GM21360 (cell line): ENCODE results near the gene GALNT3.
A peak's percentile ranks its signal among the peaks of the same experiment; 100 is the strongest.

ENCODE experiments used
- ATAC-seq: cut with Tn5 transposase; IDR thresholded peaks from one replicate; pipeline ENCODE4 v1.9.1; 2021; ENCODE audit warnings: mild to moderate bottlenecking, moderate library complexity; ENCODE audit not compliant: unreplicated experiment

GALNT3 gene

DNA sequence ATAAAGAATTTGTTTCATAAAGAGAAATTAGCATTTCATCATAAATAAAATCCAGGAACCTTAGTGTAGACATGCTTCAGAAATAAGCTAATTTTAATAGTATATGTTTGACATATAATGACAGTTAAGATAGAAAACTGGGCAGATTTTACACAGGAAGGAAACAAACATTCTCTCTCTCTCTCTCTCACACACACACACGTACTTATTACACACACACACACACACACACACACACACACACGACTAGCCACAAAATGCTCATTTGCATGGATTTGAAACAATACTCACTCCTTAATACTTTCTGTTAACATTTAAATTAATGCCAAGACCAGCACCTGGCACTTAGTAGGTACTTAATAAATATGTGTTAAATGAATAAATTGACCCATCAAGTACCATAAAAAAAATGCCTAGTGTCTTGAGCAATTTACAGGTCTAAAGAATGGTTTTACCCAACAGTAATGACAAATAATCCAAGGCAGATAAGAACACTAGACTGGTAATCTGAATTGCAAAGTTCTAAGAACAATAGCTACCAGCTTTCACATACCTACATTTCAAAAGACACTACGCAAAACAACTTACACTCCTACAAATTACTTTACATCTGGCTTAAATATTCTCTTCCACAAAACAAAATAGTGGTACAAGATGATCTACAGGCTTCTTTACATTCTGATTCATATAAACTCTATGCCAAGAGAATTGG, 2.9 kb upstream of the GALNT3 start:
- ATAC-seq: no peak

DNA sequence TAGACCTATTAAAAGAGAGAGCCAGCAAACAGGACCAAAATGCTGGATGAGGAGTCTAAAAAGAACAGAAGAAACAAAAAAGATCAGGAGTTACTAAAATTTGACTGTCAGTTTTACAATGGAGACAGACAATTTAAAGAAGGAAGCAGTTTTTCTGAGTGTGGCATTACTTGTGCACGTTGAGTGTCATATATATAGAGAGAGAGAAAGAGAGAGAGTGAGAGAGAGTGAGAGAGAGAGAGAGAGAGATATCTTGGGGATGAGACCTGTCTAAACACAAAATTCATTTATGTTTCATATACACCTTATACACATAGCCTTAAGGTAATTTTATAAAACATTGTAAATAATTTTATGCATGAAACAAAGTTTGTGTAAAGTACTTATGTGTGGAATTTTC, 2.1 kb upstream of the GALNT3 start:
- no peak for ATAC-seq

DNA sequence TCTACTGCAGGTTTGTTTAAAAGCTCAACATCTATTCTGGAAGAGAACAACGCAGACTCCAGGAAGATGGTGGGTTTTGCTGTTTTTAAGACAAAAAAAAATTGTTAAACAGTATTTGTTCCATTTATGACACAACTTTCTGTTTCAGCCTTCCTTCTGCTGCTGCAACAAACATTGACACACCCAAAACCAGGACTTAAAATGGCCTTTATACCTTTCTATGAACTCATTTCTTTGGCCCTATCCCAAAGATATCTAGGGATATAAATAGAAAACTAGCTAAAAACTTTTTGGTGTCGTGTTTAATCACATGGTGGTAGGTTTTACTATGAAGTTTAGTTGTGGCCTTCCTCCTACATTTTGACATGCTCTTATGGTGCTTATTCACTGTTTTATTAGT, 964 bp upstream of the GALNT3 start:
- ATAC-seq: peak; percentile 12

DNA sequence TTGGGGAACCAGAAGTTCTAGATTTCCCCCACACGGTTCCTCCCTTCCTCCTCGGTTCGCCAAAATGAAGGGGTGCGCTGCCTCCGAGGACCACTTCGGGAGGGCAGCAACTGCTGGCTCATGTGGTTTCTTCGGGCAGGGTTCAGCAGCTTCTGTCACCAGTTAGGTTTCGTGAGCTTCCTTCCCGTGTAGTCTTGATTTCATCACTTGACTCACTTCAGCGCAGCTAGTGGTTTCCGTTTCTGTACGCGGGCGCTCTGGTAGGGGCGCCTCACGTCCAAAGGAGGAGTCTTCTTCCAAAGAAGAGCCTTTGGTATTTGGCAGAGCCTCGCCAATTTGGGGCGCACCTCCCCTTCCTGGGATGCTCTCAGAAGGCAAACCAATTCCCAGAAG, 485 bp upstream of the GALNT3 start:
- ATAC-seq: peak; percentile 98

DNA sequence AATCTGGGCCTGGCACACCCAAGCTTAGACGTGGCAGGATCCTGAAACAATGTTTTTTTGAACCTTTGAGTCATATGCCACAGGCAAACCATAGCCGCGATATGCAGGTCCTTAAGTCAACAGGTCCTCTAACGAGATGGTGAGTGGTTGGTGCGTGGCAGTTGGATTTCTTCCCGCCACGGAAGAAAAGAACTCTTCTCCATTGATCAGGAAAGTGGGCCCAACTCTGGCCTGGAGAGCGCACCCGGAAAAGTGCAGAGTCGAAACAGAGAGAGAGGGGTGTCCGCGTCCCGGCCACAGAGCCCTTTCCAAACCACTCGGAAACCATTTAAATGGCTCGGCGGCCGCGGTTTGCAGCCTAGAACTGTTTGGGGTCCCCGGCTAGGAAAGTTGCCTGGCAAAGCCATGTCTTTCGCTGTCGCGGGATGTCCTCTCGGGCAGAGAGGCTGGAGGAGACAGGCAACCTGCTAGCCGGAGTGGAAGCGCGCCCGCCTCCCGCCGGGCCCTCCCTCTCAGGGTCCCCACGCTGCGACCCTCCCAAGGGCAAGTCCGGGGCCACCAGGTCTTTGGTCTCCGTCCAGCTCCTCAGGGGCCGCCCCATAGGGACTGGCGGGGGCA, 777 bp downstream of the GALNT3 start:
- peak; percentile 1 for ATAC-seq

DNA sequence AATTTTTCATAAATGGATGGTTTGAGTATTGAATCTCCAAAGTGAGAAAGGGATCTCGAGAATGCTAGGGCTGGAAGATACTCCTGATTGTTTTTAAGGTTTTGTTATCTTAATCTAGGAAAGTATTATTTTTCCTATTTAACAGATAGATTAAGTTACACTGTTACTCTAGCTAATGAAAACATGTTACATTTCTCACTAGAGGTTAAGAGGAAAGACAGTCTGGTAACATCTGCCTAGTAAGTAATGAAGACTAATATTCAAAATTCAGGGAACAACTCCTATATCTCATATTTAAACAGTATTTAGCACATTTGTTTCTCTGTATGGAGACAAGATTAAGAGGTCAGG, 2.0 kb downstream of the GALNT3 start:
- no peak for ATAC-seq

DNA sequence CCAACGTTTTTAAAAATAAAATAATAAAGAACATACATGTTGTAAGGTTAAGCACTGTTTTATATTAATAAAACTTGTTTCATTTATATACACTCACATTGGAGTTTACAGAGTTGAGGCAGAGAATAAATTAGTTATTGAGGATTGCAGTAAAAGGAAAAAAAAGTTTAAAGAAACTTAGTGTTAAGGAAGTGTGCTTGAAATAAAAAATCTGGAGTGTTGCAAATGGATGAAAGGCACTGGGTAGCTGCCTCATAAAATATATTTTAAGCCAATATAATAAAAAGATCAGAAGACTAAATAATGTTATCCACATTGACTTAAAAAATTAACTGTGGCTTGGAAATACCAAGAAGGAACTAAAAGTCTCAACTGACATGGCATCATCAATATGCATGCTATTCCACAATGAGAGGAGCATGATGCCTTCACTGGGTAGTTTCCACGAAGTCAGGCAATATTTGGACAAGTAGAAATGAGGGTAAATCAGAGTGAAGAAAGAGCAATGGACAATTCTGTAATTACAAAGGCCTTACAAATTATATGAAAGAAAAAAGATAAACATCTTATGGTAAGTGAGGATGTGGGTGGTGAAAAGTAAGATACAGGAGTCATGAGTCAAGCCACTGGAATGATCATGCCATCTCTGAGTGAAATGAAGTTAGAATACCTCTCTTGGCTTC, 2.5 kb downstream of the GALNT3 start:
- no peak for ATAC-seq

DNA sequence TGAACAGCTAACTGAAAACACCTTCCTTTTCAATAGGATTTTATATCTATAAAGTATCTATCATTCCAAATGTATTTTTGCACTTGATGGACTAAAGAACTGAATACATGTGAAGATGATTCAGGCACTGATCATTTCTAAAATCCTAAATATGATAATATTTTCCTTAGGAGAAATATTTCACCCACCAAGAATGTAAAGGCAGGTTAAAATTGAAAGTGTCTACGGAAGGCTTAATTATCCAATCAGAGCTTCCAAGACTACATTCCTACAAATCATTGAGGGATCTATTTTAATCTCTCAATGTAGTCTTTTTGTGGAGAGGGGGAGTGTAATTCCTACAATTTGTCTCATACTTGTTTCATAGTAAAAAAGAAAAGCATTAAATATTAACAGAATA, 3.6 kb downstream of the GALNT3 start:
- no peak for ATAC-seq

DNA sequence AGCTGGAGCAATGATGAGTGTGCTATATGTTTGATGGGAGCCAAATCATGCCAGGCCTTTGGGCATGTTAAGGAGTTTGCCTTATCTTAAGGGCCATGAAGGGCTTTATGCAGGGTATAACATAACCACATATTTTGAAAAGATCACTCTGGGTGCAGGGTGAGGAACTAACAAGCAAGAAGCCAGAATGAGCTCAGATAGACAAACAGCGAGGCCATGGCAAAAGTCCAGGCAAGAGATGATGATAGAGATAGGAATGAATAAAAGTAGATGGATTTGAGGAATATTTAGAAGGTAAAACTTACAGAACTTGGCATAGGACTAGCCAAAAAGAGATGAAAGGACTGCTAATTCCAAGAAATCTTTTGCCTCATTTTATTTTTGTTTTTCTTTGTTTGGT, 6.7 kb downstream of the GALNT3 start:
- ATAC-seq: no peak

DNA sequence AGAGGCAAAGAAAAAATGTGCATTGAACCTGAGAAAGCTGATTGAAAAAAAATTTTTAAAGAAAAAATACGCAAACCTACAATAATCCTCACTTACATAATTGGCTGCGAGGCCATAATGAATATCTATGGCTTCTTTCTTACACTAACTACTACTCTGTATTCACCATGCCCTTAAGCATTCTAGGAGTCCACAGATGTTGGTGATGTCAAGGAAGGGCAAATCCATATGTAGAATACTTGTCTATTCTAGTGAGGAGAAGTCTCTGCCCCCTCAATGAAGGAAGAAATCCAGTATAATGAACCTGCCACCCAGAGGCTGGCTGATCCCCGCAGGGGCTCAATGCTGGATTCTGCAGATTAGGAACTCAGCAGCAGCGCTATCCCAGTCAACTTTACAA, 14.3 kb downstream of the GALNT3 start:
- no peak for ATAC-seq

DNA sequence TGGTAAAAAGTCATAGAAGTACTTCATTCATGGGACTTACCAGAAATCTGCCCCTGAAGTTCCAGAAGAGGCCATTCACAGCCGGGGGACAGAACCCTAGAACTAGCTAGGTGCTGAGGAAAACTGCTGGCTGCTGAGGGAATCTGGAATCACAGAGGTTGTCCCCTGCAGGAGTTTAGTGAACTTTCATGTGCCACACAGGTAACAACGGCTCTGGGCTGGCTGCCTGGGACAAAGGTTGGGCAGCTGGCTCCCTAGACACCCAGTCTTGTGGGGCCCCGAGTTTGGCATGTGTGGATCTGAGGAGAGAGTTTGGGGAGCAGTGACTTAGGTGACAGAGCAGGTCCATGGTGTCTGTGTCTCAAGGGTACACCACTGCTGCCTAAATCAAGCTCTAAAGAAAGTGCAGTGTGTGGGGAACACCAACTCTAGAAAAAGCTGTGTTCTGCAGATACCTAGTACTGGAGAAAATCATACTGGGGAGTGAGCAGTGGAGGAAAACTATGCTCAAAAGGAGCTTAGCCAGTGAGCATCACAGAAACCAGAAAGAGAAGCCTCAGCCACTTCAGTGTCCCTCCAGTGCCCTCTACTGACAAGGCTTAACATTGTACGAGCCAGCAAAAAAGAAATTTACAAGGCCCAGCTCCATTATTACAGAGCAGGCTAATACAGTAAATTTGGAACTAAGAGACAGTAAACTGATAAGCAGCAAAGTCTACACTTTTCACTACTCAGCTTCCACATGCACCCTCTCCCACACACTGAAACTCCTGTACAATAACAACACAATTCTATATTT, 15.2 kb downstream of the GALNT3 start:
- no peak for ATAC-seq

DNA sequence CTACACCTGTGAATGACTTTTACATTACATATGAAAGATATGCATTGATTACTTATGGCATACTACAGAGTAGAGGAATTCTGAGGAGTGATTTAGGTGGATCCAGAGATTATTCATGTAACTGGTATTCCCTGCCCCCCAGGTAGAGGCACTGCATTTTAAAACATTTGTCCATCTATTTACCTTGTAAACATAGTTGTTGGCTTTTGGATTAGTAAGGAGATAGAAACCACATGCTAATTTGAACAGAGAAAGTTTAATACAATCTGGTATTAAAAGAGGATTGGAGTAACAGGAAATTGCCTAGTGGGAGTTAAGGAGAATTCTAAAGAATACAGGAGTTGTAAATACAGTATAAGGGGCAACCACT, 15.9 kb downstream of the GALNT3 start:
- no peak for ATAC-seq

DNA sequence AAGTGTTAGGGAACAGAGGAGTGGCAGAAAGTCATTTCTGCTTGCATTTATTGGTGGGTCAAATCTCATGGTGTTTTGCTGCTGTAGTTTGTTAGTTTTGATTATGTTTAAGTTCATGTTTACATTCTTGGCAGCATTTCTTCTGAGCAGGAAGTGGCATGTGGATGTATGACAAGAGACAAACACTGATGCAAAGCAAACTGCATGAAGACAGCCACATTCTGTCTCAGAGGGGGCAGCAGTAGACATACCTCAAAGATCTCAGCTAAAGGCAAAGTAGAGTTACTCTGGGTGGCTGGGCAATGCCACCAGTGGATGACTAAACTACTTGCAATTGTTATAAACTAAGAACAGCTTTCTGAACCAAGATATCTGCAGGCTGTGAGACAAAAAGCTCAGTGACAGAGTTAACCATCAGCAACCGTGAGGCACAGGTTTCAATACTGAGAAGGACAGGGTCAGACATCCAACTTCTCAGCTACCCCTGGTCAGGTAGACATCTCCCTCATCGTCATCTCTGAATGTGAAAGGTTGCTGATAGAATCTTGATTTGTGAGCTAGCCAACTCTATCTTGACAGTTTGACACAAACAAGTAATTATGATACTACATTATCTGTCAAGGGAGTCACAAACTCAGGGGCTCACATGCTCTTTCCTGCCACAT, 16.4 kb downstream of the GALNT3 start:
- no peak for ATAC-seq

DNA sequence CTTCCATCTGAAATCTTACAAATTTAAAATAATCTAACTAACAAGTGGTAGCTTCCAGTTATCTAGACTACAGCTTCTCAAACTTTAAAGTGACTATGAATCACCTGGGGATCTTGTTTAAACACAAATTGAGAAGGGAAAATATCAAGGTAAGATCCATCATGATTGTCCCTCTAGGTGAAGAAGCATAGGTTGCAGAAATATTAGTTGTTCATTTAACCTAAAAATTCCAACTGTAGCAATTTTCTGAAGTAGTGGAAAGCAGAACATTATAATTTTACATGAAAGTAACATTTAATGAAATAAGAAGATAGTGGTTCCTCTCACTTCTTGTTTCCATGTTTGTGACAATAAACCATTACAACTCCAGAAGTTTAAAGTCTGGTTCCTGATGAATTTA, 17.3 kb downstream of the GALNT3 start:
- no peak for ATAC-seq

DNA sequence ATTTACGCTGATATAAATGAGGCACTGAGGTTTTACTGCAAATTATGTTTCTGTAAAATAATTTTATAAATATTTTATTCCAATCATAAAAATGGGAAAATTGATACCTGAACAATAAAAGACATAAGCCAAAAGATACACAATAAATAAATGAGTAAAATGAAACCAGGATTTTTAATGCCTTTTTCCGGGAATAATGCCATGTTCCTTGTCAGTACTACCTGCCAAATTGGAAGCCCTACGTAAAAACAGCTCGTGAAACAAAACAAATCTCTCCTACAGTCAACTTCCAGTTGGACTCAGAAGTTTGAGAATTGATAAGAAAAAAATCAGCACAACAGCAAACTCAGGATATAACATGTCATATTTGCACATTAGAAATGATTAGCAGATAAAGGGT, 18.0 kb downstream of the GALNT3 start:
- ATAC-seq: no peak

DNA sequence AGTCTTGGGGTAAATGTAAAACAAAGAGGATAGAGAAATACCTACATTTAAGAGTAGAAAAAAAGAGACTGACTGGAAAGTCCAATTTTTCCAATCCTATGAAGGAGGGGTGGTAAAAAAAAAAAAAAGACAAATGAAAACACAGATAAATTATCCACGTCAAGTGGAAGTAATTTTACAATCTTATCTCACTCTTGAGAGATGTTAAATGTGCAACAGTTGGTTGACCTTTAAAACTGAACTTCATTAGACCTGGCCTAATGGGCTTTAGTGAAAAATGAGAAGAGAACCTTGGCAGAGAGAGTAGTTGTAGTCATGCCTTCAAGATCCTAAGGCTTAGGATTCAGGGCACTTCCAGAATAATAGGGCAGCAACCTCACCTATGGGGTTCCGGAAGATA, 20.4 kb downstream of the GALNT3 start:
- ATAC-seq: no peak

DNA sequence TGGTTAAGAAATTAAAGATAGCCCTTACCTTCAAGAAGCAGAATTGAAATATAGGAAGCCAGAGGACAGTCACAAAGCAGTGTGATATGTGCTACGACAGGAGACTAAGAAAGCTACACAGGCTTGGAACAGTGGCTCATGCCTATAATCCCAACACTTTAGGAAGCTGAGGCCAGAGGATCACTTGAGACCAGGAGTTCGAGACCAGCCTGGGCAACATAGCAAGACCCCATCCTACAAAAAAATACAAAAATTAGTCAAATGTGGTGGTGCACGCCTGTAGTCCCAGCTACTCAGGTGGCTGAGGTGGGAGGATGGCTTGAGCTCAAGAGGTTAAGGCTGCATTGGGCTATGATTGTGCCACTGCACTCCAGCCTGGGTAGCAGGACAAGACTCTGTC, 21.9 kb downstream of the GALNT3 start:
- no peak for ATAC-seq

DNA sequence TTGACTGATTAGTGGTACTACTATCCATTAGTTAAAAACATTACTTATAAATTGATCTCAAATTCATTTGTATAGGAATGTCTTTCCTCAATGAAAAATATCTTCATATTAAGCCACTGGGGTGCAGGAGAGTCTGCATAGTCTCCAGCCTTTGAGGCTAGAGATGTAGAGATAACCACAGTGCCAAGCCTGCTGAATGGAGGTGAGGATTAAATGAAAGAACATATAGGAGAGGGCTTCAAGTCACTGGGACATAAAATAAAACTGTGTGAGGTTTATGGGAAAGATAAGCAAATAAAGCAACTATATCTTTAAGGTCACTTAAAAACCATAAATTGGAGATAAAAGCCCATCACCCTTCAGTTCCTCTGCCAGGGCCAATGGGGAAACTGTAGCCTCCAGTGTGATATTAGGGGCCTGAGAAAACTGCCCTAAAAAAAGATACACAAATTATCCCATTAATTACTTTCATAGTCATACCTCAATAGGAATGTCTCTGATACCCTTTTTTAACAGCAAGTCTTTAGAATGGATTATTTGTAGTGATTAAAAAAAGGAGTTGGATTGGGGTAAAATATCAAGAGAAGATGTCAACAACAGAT, 27.6 kb downstream of the GALNT3 start:
- no peak for ATAC-seq

DNA sequence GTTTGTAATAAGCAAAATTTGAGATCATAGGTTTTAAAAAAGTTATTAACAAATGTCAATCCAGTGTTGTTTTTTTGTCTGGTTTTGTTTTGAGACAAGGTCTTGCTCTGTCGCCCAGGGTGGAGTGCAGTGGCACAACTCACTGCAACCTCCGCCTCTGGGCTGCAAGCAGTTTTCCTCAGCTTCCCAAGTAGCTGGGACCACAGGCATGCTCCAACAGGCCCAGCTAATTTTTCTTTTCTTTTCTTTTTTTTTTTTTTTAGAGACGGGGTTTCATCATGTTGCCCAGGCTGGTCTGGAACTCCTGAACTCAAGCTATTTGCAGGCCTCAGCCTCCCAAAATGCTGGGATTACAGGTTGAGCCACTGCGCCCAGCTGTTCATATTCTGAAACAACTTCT, 31.3 kb downstream of the GALNT3 start:
- no peak for ATAC-seq

DNA sequence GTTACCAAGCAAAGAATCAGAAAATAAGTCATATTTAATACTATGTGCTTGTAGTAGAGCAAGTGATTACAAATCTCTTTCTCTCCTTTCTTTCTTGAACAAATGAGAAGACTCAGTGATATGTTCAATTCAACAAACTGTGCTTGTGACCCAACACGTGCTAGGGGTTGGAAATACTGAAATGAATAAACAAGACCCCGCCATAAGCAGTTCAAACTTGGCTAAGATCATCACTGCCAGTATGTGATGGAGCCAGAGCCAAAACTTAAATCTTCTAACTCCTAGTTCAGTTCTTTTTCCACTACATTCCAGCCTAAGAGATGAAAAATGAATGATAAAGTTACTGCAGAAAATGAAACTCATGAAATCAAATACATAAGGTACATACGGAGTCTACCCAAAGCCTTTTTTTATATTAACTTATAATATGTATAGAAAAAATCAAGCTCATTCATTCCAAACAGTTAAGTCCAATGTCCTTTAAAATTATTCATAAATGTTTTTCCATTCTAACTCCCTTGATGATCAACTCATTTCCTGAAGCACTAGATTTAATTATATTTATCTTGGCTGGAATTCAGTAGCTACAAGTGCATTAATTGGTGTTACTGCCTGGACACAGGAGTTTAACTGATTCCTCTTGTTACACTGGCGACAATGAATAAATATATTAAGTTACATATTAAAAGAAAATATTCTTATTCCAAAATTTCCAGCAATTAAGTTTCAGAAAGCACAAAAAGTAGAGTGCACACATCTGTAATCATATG, 36.0 kb downstream of the GALNT3 start:
- no peak for ATAC-seq
